Measurements from ENCODE around the gene FIGNL1. TPM values are rescaled to one million over a fixed set of nuclear protein-coding genes. Genes with fewer than 3 reads are reported as not detected.
"Not testable (repeated sequence)": the region's sequence is repeated elsewhere in the genome, so short reads cannot be mapped to it uniquely, and the experiment has no call there.

The FIGNL1 gene
- total and polyA plus RNA-seq, 5 experiments from 2014 or later = 4.2 to 15.1 (median 10.2) TPM

GRCh38 chr7:50466815-50467585 lies 16.9 kb upstream of the FIGNL1 start:
- peaks cover 0 to 3% (median 1%) of the 10 kb centered on the region in 5 donors for H3K27me3 Mint-ChIP-seq

GRCh38 chr7:50463035-50463434 lies 12.9 kb upstream of the FIGNL1 start:
- peaks cover 0 to 3% (median 0%) of the 10 kb centered on the region in 3 donors for H3K36me3 Mint-ChIP-seq
- no peak for DNase-seq
- peaks cover 0 to 3% (median 0%) of the 10 kb centered on the region in 5 donors for H3K27me3 Mint-ChIP-seq
- H3K4me1 Mint-ChIP-seq = peaks cover 0 to 9% (median 8%) of the 10 kb centered on the region in 4 donors
- no peak overlapping the region for H3K4me3 Mint-ChIP-seq
- peak overlapping the region in 1 of 10 donors; percentile 38 for H3K27ac Mint-ChIP-seq
- ATAC-seq = no peak
- POLR2A ChIA-PET = interaction anchor here (0.7 kb wide), 1 partner anchor 197 kb away, joined by 3 read pairs; no protein-coding TSS in a partner anchor
- peaks cover 0 to 1% (median 0%) of the 10 kb centered on the region in 9 donors for H3K9me3 Mint-ChIP-seq

More at GRCh38 chr7:50466815-50467585, 16.9 kb upstream of the FIGNL1 start:
- DNase-seq = no peak
- no peak for ATAC-seq
- Mint-ChIP-seq H3K36me3 (no peaks in the 10 kb centered on the region), H3K27ac (peak overlapping the region in 3 of 10 donors; percentile 43 to 84 (median 75)), H3K4me3 (peak overlapping the region in 5 of 10 donors; percentile 4 to 79 (median 64)), H3K9me3 (no peaks in the 10 kb centered on the region), H3K4me1 (peaks cover 0 to 13% (median 13%) of the 10 kb centered on the region in 4 donors)
- POLR2A ChIA-PET = interaction anchor here (0.6 to 1.4 kb wide), 2 partner anchors 96 to 262 kb away, joined by 3 read pairs; no protein-coding TSS in a partner anchor

DNA sequence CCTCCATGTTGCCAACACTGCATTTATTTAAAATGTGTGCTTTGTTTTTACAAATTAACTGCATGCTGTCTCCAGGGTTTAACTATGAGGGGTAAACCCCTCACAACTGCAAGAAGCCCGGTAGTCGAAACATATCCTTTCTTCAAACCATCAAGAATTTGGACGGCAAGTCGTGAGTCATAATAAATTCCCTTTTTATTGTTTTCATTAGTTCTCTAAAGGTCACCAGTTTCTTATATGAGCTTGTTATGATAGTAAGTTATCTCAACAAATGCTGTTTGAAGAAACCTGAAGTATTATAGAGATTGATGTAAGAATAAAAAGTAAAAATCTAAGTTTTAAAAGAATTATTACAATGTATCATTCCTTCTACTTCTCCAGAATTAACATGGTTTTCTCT lies 12.2 kb upstream of the FIGNL1 start:
- ATAC-seq = no peak
- Mint-ChIP-seq H3K9me3 (peaks cover 0 to 1% (median 0%) of the 10 kb centered on the region in 9 donors), H3K27ac (peak overlapping the region in 1 of 10 donors; percentile 28), H3K4me3 (no peak overlapping the region), H3K36me3 (peaks cover 0 to 7% (median 0%) of the 10 kb centered on the region in 3 donors), H3K27me3 (peaks cover 0 to 3% (median 0%) of the 10 kb centered on the region in 5 donors), H3K4me1 (peaks cover 0 to 2% (median 2%) of the 10 kb centered on the region in 4 donors)
- POLR2A ChIA-PET = interaction anchor here (0.7 kb wide), 1 partner anchor 198 kb away, joined by 3 read pairs; no protein-coding TSS in a partner anchor
- DNase-seq = no peak

DNA sequence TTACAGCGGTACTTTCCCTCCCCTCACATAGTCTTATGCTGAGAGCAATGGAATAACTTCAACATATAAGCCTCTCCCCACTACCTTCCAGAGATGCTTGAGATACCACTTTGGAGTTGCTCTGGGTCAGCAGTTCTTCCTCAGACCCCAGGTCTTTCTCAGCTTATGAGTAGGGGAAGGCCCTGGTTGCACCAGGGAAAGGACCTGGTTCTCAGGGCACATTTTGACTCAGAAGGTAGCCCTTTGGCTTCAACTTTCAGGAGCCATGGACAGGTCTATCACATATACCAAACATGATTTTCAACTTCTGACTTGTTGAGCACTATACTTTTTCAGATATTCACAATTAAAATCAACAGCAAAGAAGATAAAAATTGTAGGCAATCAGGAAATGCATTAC lies 11.5 kb upstream of the FIGNL1 start:
- H3K27me3 Mint-ChIP-seq = peaks cover 0 to 3% (median 0%) of the 10 kb centered on the region in 5 donors
- H3K36me3 Mint-ChIP-seq = peaks cover 0 to 7% (median 0%) of the 10 kb centered on the region in 3 donors
- H3K27ac Mint-ChIP-seq = no peak overlapping the region
- POLR2A ChIA-PET = no interaction called here
- no peak for ATAC-seq
- peaks cover 0 to 1% (median 0%) of the 10 kb centered on the region in 9 donors for H3K9me3 Mint-ChIP-seq
- no peak overlapping the region for H3K4me3 Mint-ChIP-seq
- peaks cover 0 to under 1% (median 0%) of the 10 kb centered on the region in 4 donors for H3K4me1 Mint-ChIP-seq
- DNase-seq = no peak

DNA sequence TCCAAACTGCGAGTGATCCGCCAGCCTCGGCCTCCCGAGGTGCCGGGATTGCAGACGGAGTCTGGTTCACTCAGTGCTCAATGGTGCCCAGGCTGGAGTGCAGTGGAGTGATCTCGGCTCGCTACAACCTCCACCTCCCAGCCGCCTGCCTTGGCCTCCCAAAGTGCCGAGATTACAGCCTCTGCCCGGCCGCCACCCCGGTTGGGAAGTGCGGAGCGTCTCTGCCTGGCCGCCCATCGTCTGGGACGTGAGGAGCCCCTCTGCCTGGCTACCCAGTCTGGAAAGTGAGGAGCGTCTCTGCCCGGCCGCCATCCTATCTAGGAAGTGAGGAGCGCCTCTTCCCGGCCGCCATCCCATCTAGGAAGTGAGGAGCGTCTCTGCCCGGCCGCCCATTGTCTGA lies 9.0 kb upstream of the FIGNL1 start:
- not testable (repeated sequence) for H3K27me3 Mint-ChIP-seq, H3K9me3 Mint-ChIP-seq, H3K36me3 Mint-ChIP-seq, DNase-seq, H3K4me3 Mint-ChIP-seq, H3K27ac Mint-ChIP-seq, ATAC-seq, H3K4me1 Mint-ChIP-seq
- POLR2A ChIA-PET = interaction anchor here (0.7 kb wide), 1 partner anchor 157 kb away, joined by 4 read pairs; no protein-coding TSS in a partner anchor

DNA sequence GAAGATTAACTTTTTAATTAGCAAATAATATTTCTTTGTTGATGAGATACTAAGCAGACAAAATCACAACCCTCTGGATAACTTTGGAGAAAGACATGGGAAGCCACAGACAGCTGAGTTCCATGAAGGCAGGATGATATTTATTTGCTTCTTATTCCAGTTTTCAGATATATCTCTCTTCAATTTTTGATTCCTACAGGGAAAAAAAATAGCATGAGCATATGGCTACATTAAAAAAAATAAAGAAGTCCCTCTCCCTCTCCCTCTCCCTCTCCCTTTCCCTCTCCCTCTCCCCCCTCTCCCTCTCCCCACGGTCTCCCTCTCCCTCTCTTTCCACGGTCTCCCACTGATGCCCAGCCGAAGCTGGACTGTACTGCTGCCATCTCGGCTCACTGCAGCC lies 8.5 kb upstream of the FIGNL1 start:
- not testable (repeated sequence) for H3K9me3 Mint-ChIP-seq, ATAC-seq, H3K4me1 Mint-ChIP-seq, H3K36me3 Mint-ChIP-seq, H3K27ac Mint-ChIP-seq, H3K27me3 Mint-ChIP-seq, DNase-seq, H3K4me3 Mint-ChIP-seq
- POLR2A ChIA-PET = interaction anchor here (0.7 kb wide), 1 partner anchor 157 kb away, joined by 4 read pairs; no protein-coding TSS in a partner anchor

DNA sequence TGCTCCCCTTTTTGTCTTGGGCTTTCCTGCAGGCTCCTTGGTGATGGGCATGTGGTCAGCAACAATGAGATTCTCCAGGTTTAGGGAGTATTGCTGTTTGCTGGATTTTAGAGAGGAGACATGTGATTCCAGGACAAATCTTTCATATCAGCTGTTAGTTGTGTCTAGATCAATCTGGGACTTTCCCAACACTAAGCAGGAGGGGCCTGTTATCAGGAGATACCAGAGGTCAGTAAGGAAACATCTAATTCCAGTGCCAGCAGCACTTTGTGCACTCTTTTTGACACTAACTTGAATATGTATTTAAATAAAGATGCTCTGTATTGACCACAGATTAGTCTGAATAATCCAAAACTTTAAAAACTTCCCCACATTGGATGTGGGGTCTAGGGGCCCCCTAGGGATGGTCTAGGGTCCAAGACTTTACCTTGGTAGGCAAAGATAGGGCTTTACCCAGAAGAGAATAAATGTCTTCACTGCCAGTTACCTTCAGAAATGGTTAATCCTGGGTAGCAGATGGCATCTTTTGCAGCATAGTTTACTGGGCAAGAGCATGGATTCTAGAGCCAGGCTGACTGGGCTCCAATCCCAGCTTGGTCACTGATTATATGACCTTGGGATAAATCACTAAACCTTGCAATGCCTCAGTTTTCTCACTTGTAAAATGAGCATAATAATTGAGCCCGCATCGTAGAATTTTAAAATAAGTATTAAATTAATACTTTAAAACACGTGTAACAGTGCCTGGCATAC lies 6.4 kb upstream of the FIGNL1 start:
- Mint-ChIP-seq H3K27ac (peak overlapping the region in 1 of 10 donors; percentile 66), H3K36me3 (peaks cover 0 to 7% (median 0%) of the 10 kb centered on the region in 3 donors), H3K4me3 (no peak overlapping the region), H3K9me3 (peaks cover 0 to 1% (median 0%) of the 10 kb centered on the region in 9 donors), H3K27me3 (peaks cover 0 to 4% (median 0%) of the 10 kb centered on the region in 5 donors), H3K4me1 (peaks cover 0 to 5% (median 1%) of the 10 kb centered on the region in 4 donors)
- DNase-seq = no peak
- ATAC-seq = no peak
- POLR2A ChIA-PET = no interaction called here

GRCh38 chr7:50455658-50456057 lies 5.5 kb upstream of the FIGNL1 start:
- DNase-seq (no peak), ATAC-seq (no peak)
- H3K27me3 Mint-ChIP-seq = peaks cover 0 to 4% (median 0%) of the 10 kb centered on the region in 5 donors
- H3K36me3 Mint-ChIP-seq = peaks cover 0 to 7% (median 0%) of the 10 kb centered on the region in 3 donors
- no peaks in the 10 kb centered on the region for H3K9me3 Mint-ChIP-seq
- peaks cover 6 to 14% (median 6%) of the 10 kb centered on the region in 4 donors for H3K4me1 Mint-ChIP-seq
- H3K4me3 Mint-ChIP-seq = no peak overlapping the region
- peak overlapping the region in 4 of 10 donors; percentile 11 to 80 (median 21) for H3K27ac Mint-ChIP-seq
- POLR2A ChIA-PET = no interaction called here

- no peak for ATAC-seq
- DNase-seq = no peak
- Mint-ChIP-seq H3K36me3 (peaks cover 0 to 7% (median 0%) of the 10 kb centered on the region in 3 donors), H3K9me3 (no peaks in the 10 kb centered on the region), H3K27me3 (peaks cover 0 to 4% (median 0%) of the 10 kb centered on the region in 5 donors), H3K4me3 (no peak overlapping the region), H3K27ac (no peak overlapping the region), H3K4me1 (peaks cover 9 to 20% (median 10%) of the 10 kb centered on the region in 4 donors)
- POLR2A ChIA-PET = no interaction called here
These were observed 4.8 kb upstream of the FIGNL1 start for GRCh38 chr7:50454968-50455367.

DNA sequence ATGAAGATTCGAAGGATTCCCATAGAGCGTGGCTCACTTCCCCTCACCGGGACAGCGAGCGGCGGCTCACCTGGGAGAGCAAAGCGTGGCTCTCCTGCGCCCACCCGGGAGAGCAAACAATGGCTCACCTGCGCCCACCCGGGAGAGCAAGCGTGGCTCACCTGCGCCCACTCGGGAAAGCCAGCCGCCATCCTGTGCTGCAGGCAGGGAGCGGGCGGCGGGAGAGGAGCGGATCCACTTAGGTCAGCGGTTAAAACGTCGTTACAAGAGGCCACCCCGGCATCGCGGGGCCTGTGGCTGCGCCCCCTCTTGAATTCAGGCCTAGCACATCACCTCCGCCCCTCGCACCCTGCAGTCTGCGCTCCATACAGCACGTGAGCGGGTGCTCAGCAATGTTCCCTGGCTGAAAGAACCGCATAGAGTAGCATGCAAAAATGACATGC lies 461 bp upstream of the FIGNL1 start:
- DNase-seq = peak in 6 of 10 donors; percentile 5 to 71 (median 14)
- POLR2A ChIA-PET = interaction anchor here (0.6 to 1.5 kb wide), 11 partner anchors 10 to 357 kb away, joined by 3 to 5 read pairs (median 3); no protein-coding TSS in a partner anchor
- no peaks in the 10 kb centered on the region for H3K9me3 Mint-ChIP-seq
- ATAC-seq = peak; percentile 43 to 54
- H3K4me3 Mint-ChIP-seq = peak overlapping the region; percentile 89 to 99 (median 93)
- H3K27ac Mint-ChIP-seq = peak overlapping the region; percentile 70 to 99 (median 98)
- peaks cover 10 to 16% (median 16%) of the 10 kb centered on the region in 3 donors for H3K36me3 Mint-ChIP-seq
- H3K4me1 Mint-ChIP-seq = peaks cover 16 to 30% (median 22%) of the 10 kb centered on the region in 4 donors
- peaks cover 0 to under 1% (median 0%) of the 10 kb centered on the region in 5 donors for H3K27me3 Mint-ChIP-seq

DNA sequence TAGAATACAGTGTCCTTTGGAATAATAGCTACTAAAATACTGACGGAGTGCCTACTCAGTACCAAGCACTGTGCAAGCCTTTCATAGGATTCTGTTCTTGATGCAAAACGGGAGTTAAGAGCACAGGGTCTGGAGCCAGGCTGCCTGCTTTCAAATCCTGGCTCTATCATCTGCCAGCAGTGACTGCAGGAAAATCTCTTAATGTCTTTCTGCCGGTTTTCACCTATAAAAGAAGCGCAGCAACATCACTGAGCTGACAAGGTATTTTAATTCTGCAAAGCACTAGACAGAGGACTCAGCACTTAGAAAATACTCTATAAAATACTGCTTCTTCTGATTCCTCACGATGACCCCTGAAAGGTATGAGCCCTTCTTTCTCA lies 659 bp downstream of the FIGNL1 start:
- Mint-ChIP-seq H3K36me3 (peaks cover 13 to 27% (median 26%) of the 10 kb centered on the region in 3 donors), H3K4me3 (peak overlapping the region; percentile 89 to 99 (median 93)), H3K4me1 (peaks cover 16 to 30% (median 22%) of the 10 kb centered on the region in 4 donors), H3K9me3 (no peaks in the 10 kb centered on the region), H3K27ac (peak overlapping the region; percentile 70 to 99 (median 97)), H3K27me3 (no peaks in the 10 kb centered on the region)
- DNase-seq (no peak), ATAC-seq (peak in 1 of 2 donors; percentile 4)
- POLR2A ChIA-PET = interaction anchor here (1.0 to 1.5 kb wide), 4 partner anchors 37 to 243 kb away, joined by 3 to 5 read pairs (median 4); no protein-coding TSS in a partner anchor

GRCh38 chr7:50448823-50449222 lies 1.3 kb downstream of the FIGNL1 start:
- Mint-ChIP-seq H3K27me3 (no peaks in the 10 kb centered on the region), H3K4me1 (peaks cover 16 to 30% (median 22%) of the 10 kb centered on the region in 4 donors), H3K36me3 (peaks cover 13 to 34% (median 30%) of the 10 kb centered on the region in 3 donors), H3K4me3 (peak overlapping the region in 7 of 10 donors; percentile 8 to 99 (median 93)), H3K9me3 (no peaks in the 10 kb centered on the region), H3K27ac (peak overlapping the region; percentile 70 to 99 (median 97))
- ATAC-seq (no peak), DNase-seq (no peak)
- POLR2A ChIA-PET = no interaction called here

Measured in naive thymus-derived CD8-positive, alpha-beta T cell (primary cell).